H9 (cell line): ENCODE data around the gene APOC1. TPM values are rescaled to one million over a fixed set of nuclear protein-coding genes. Genes with fewer than 3 reads are reported as not detected.
A peak's percentile ranks its signal among the peaks of the same experiment; 100 is the strongest.

Experiments used
- DNase-seq: peaks from one replicate; pipeline ENCODE4 v3.0.0-alpha.2; 2017
- H2AFZ ChIP-seq: one replicate; pipeline ENCODE4 v1.6.1; 2013; ENCODE audit warnings: mild to moderate bottlenecking, low read length, control low read depth, moderate library complexity
- H2AK5ac ChIP-seq: 2 replicates; pipeline ENCODE4 v1.6.1; 2013; ENCODE audit warnings: low read length, control low read depth, mixed read lengths; ENCODE audit not compliant: insufficient read length
- H2BK120ac ChIP-seq: one replicate; pipeline ENCODE4 v1.6.1; 2013; ENCODE audit warnings: low read depth, mild to moderate bottlenecking, low read length, control low read depth, inconsistent platforms; ENCODE audit not compliant: poor library complexity, severe bottlenecking
- H2BK12ac ChIP-seq: 2 replicates; pipeline ENCODE4 v1.6.1; 2013; ENCODE audit warnings: low read length, control low read depth, mixed read lengths, low read depth; ENCODE audit not compliant: insufficient read length
- H2BK15ac ChIP-seq: 2 replicates; pipeline ENCODE4 v1.6.1; 2013; ENCODE audit warnings: low read depth, low read length, control low read depth
- H2BK20ac ChIP-seq: one replicate; pipeline ENCODE4 v1.6.1; 2013; ENCODE audit warnings: low read depth, mild to moderate bottlenecking, low read length, control low read depth, inconsistent platforms; ENCODE audit not compliant: poor library complexity, severe bottlenecking
- H2BK5ac ChIP-seq: 2 replicates; pipeline ENCODE4 v1.6.1; 2013; ENCODE audit warnings: low read length, control low read depth, mixed read lengths; ENCODE audit not compliant: insufficient read length
- H3K14ac ChIP-seq: 2 replicates; pipeline ENCODE4 v1.6.1; 2013; ENCODE audit warnings: low read length, control low read depth; ENCODE audit not compliant: insufficient read depth
- H3K18ac ChIP-seq: 2 replicates; pipeline ENCODE4 v1.6.1; 2013; ENCODE audit warnings: low read depth, mild to moderate bottlenecking, mixed read lengths, low read length, control low read depth; ENCODE audit not compliant: insufficient read length
- H3K23ac ChIP-seq: 2 replicates; pipeline ENCODE4 v1.6.1; 2013; ENCODE audit warnings: low read length, control low read depth, mixed read lengths, low read depth; ENCODE audit not compliant: insufficient read length
- H3K23me2 ChIP-seq: 2 replicates; pipeline ENCODE4 v1.6.1; 2013; ENCODE audit warnings: low read depth, mild to moderate bottlenecking, mixed read lengths, low read length, control low read depth; ENCODE audit not compliant: insufficient read length, poor library complexity, severe bottlenecking
- H3K27ac ChIP-seq: 2 replicates; pipeline ENCODE4 v1.5.1; 2013; ENCODE audit warnings: low read length, control low read depth, mixed read lengths, low read depth; ENCODE audit not compliant: insufficient read length
- H3K27me3 ChIP-seq: 2 replicates; pipeline ENCODE4 v1.6.1; 2013; ENCODE audit warnings: low read length, control low read depth, inconsistent platforms; ENCODE audit not compliant: insufficient read depth
- H3K4ac ChIP-seq: 2 replicates; pipeline ENCODE4 v1.6.1; 2013; ENCODE audit warnings: low read depth, mild to moderate bottlenecking, control low read depth, inconsistent platforms, low read length, moderate library complexity
- H3K4me1 ChIP-seq: 2 replicates; pipeline ENCODE4 v1.6.1; 2013; ENCODE audit warnings: low read length, control low read depth, inconsistent platforms; ENCODE audit not compliant: insufficient read depth
- H3K4me2 ChIP-seq: 2 replicates; pipeline ENCODE4 v1.6.1; 2013; ENCODE audit warnings: low read length, control low read depth, mixed read lengths; ENCODE audit not compliant: insufficient read length, insufficient read depth
- H3K56ac ChIP-seq: 2 replicates; pipeline ENCODE4 v1.6.1; 2013; ENCODE audit warnings: low read depth, mild to moderate bottlenecking, mixed read lengths, low read length, control low read depth; ENCODE audit not compliant: insufficient read length
- H3K79me1 ChIP-seq: 2 replicates; pipeline ENCODE4 v1.6.1; 2013; ENCODE audit warnings: low read depth, mild to moderate bottlenecking, moderate library complexity, low read length, control low read depth, inconsistent platforms; ENCODE audit not compliant: insufficient read depth, poor library complexity, severe bottlenecking
- H3K79me2 ChIP-seq: 2 replicates; pipeline ENCODE4 v1.6.1; 2013; ENCODE audit warnings: low read length, control low read depth, inconsistent platforms; ENCODE audit not compliant: insufficient read depth
- H3K9ac ChIP-seq: 2 replicates; pipeline ENCODE4 v1.6.1; 2013; ENCODE audit warnings: low read length, control low read depth, mixed read lengths; ENCODE audit not compliant: insufficient read length; ENCODE audit errors: extremely low read depth
- H3K9me3 ChIP-seq: one replicate; pipeline ENCODE4 v1.6.1; 2013; ENCODE audit warnings: low read depth, low read length, inconsistent platforms; ENCODE audit not compliant: control insufficient read depth
- H3T11ph ChIP-seq: one replicate; pipeline ENCODE4 v1.6.1; 2013; ENCODE audit warnings: mild to moderate bottlenecking, low read length, control low read depth, inconsistent platforms
- H4K20me1 ChIP-seq: one replicate; pipeline ENCODE4 v1.6.1; 2013; ENCODE audit not compliant: control insufficient read depth, insufficient read length, insufficient read depth
- H4K5ac ChIP-seq: 2 replicates; pipeline ENCODE4 v1.6.1; 2013; ENCODE audit warnings: low read depth, mild to moderate bottlenecking, mixed read lengths, low read length, control low read depth; ENCODE audit not compliant: insufficient read length
- H4K8ac ChIP-seq: replicated peaks from 2 replicates; pipeline ENCODE4 v1.6.1; 2013; ENCODE audit warnings: low read length, control low read depth, mixed read lengths, low read depth; ENCODE audit not compliant: insufficient read length
- H4K91ac ChIP-seq: 2 replicates; pipeline ENCODE4 v1.6.1; 2013; ENCODE audit warnings: low read depth, mild to moderate bottlenecking, moderate library complexity, mixed read lengths, low read length, control low read depth; ENCODE audit not compliant: insufficient read length
- H3K27ac Mint-ChIP-seq, 3 experiments: 2 replicates in 2 of 3; 3 replicates in 1 of 3; pipeline ENCODE4 v1.8.0; 2020 to 2021; ENCODE audit warnings: mixed read lengths in 3 of 3, mild to moderate bottlenecking in 1 of 3, moderate library complexity in 1 of 3
- H3K27me3 Mint-ChIP-seq: 2 replicates; pipeline ENCODE4 v1.8.0; 2021; ENCODE audit warnings: low read depth, mild to moderate bottlenecking, moderate library complexity, mixed read lengths
- H3K36me3 Mint-ChIP-seq, 3 experiments: 2 replicates in 2 of 3; 3 replicates in 1 of 3; pipeline ENCODE4 v1.8.0; 2020 to 2021; ENCODE audit warnings: low read depth in 3 of 3, mixed read lengths in 3 of 3; ENCODE audit not compliant: insufficient read depth in 1 of 3
- H3K4me1 Mint-ChIP-seq, 2 experiments: 2 replicates each; pipeline ENCODE4 v1.8.0; 2020; ENCODE audit warnings: mixed read lengths in 2 of 2
- H3K4me3 Mint-ChIP-seq, 2 experiments: 2 replicates in 1 of 2; 3 replicates in 1 of 2; pipeline ENCODE4 v1.8.0; 2020 to 2021; ENCODE audit warnings: mild to moderate bottlenecking in 2 of 2, mixed read lengths in 2 of 2, moderate library complexity in 1 of 2
- H3K9me3 Mint-ChIP-seq, 2 experiments: 2 replicates in 1 of 2; 3 replicates in 1 of 2; pipeline ENCODE4 v1.8.0; 2020; ENCODE audit warnings: mild to moderate bottlenecking in 2 of 2, mixed read lengths in 2 of 2, moderate library complexity in 1 of 2
- CTCF ChIP-seq: fragments of 200-600 bp; sonication (generic); conservative IDR thresholded peaks from 3 replicates; pipeline ENCODE4 v1.8.0; 2021; ENCODE audit warnings: antibody characterized with exemption, mild to moderate bottlenecking
- WGBS: extraction: QIAGEN DNeasy Blood & Tissue Kit; methylation state at CpG from one replicate; pipeline ENCODE4 v1.1.7; 2013; ENCODE audit warnings: missing lambda C conversion rate, low lambda C conversion rate, mixed read lengths; ENCODE audit not compliant: insufficient read length; ENCODE audit errors: extremely low coverage; 5-methylcytosine and 5-hydroxymethylcytosine counted together
- total RNA-seq: library from RNA; stranded (reverse); gene quantifications from 2 replicates; pipeline ENCODE4 v1.2.1, GENCODE V29; 2021

The APOC1 gene
- total RNA-seq, 1 experiment from 2014 or later = 78.1 TPM

GRCh38 chr19:44867578-44867977 is 46.8 kb upstream of the APOC1 start:
- H3K23me2 ChIP-seq = no peaks in the 10 kb centered on the region
- Mint-ChIP-seq H3K27ac (peak overlapping the region; percentile 14 to 81 (median 56); a peak in 4 of 7 replicates), H3K4me3 (no peak overlapping the region), H3K4me1 (0 out of 4 replicates have a peak, but pooled peaks cover 0 to 2% of the 10 kb centered on the region in 2 experiments), H3K9me3 (no peaks in the 10 kb centered on the region; a peak in 1 of 5 replicates), H3K36me3 (peaks cover 40 to 70% (median 66%) of the 10 kb centered on the region in 3 experiments), H3K27me3 (no peaks in the 10 kb centered on the region)
- WGBS = no CpG with 5 or more reads among the region's 12 CpGs
- H2BK5ac ChIP-seq = no peak overlapping the region
- H3K79me1 ChIP-seq = peaks cover 6% of the 10 kb centered on the region
- no peak overlapping the region for H2AFZ ChIP-seq
- H3K56ac ChIP-seq = no peak overlapping the region
- H2BK20ac ChIP-seq = no peak overlapping the region
- H2AK5ac ChIP-seq = no peak overlapping the region
- H3K14ac ChIP-seq = no peak overlapping the region
- no peak overlapping the region for H3T11ph ChIP-seq
- no peaks in the 10 kb centered on the region for H3K9me3 ChIP-seq
- no peak overlapping the region for H2BK12ac ChIP-seq
- no peak overlapping the region for H3K4ac ChIP-seq
- H3K79me2 ChIP-seq = no peaks in the 10 kb centered on the region
- no peak overlapping the region for H2BK15ac ChIP-seq
- no peak overlapping the region for H4K91ac ChIP-seq
- no peak overlapping the region for H3K23ac ChIP-seq
- H4K20me1 ChIP-seq = no peaks in the 10 kb centered on the region
- H3K4me1 ChIP-seq = no peaks in the 10 kb centered on the region
- no peak for DNase-seq
- no peak overlapping the region for H3K27ac ChIP-seq
- H4K8ac ChIP-seq = no peak overlapping the region
- H3K9ac ChIP-seq = no peak overlapping the region
- no peaks in the 10 kb centered on the region for H3K27me3 ChIP-seq
- no peak overlapping the region for H4K5ac ChIP-seq
- no peak overlapping the region for H3K4me2 ChIP-seq
- TF ChIP-seq CTCF = no peak
- no peak overlapping the region for H3K18ac ChIP-seq
- H2BK120ac ChIP-seq = no peak overlapping the region
